ENCODE data around the gene FOSL1. TPM values are rescaled to one million over a fixed set of nuclear protein-coding genes. Genes with fewer than 3 reads are reported as not detected.
A peak's percentile ranks its signal among the peaks of the same experiment; 100 is the strongest.

Gene FOSL1
- total and polyA plus RNA-seq, 2 donors (not counting 1 experiment from before 2014, with no cell fraction given), result 2.3 TPM; not detected in 1

GRCh38 chr11:65856689-65857499 is 43.3 kb downstream of the FOSL1 start:
- TF ChIP-seq CTCF (IDR thresholded peaks at IDR 0.05), result no peak
- TF ChIP-seq EZH2 (IDR thresholded peaks at IDR 0.05; ENCODE audit: borderline replicate concordance, insufficient read depth, low read depth, low read length, poor library complexity, severe bottlenecking), result no peak
- no peaks in the 10 kb centered on the region for H3K27me3 Mint-ChIP-seq
- DNase-seq (peak; percentile 91), ATAC-seq (ENCODE audit: low read depth) (peak; percentile 34)
- Histone ChIP-seq H3K9ac (ENCODE audit: low read length) (peak overlapping the region; percentile 79), H3K4me3 (ENCODE audit: control extremely low read depth in 1 of 5, extremely low read depth in 1 of 5, insufficient read depth in 1 of 5, low read depth in 2 of 5, low read length in 4 of 5) (peak overlapping the region; percentile 83 to 98 (median 95)), H3K36me3 (replicated peaks in 1 of 2; ENCODE audit: control extremely low read depth in 1 of 2, control insufficient read depth in 1 of 2, extremely low read depth in 1 of 2, insufficient read depth in 2 of 2, low read length in 1 of 2) (peaks cover 0 to 53% of the 10 kb centered on the region in 2 experiments), H3K4me1 (ENCODE audit: control insufficient read depth in 2 of 2, insufficient read depth in 2 of 2, low read length in 2 of 2) (peaks cover 27 to 52% of the 10 kb centered on the region in 2 donors), H3K27me3 (replicated peaks in 1 of 4; ENCODE audit: control extremely low read depth in 1 of 4, control insufficient read depth in 3 of 4, insufficient read depth in 4 of 4, low read length in 3 of 4) (no peaks in the 10 kb centered on the region), H3K79me2 (ENCODE audit: control insufficient read depth, insufficient read depth, low read length) (peaks cover 56% of the 10 kb centered on the region), H4K20me1 (ENCODE audit: control insufficient read depth, insufficient read depth, low read length, poor library complexity, severe bottlenecking) (peaks cover 63% of the 10 kb centered on the region), H3K9me3 (ENCODE audit: control extremely low read depth in 1 of 3, control insufficient read depth in 2 of 3, insufficient read depth in 1 of 3, low read length in 2 of 3) (peaks cover 0 to under 1% (median 0%) of the 10 kb centered on the region in 3 donors), H2AFZ (ENCODE audit: insufficient read depth, low read depth, low read length, poor library complexity, severe bottlenecking) (peak overlapping the region; percentile 61), H3K4me2 (replicated peaks; ENCODE audit: low read depth, low read length, poor library complexity, severe bottlenecking) (peak overlapping the region; percentile 94), H3K27ac (ENCODE audit: low read length in 2 of 2) (peak overlapping the region; percentile 71 to 77)
- ChIA-PET POLR2A (interaction anchor here (0.5 to 4.8 kb wide), 8 partner anchors 8 to 242 kb away, joined by 3 to 65 read pairs (median 4); partner anchors contain the start of genes CCDC85B, FIBP, PCNX3 and SNX32), CTCF (interaction anchor here (1.0 to 8.6 kb wide), 3 partner anchors 31 to 77 kb away, joined by 3 to 244 read pairs (median 4); partner anchors contain the start of genes CCDC85B and FIBP)
- H3K9me3 Mint-ChIP-seq (ENCODE audit: insufficient read depth), result no peaks in the 10 kb centered on the region
- WGBS (ENCODE audit: insufficient coverage), result 2% methylated on average over 57 of the region's 57 CpGs
- peak overlapping the region; percentile 94 for H3K4me3 Mint-ChIP-seq
- peaks cover 55% of the 10 kb centered on the region for H3K4me1 Mint-ChIP-seq
- peak overlapping the region; percentile 95 for H3K27ac Mint-ChIP-seq
- intact Hi-C loops (cut with micrococcal nuclease), result loop anchor here (5.0 kb wide), 1 partner anchor 410 kb away; the partner anchor contains the start of gene RAB1B
